Effector CD8-positive, alpha-beta T cell (primary cell): ENCODE measurements around the gene BSND.

Experiments
- DNase-seq: peaks from one replicate; lab custom pipeline; 2025; lab: John Stamatoyannopoulos, UW

BSND gene

GRCh38 chr1:55047611-55048010 is 48.9 kb downstream of the BSND start:
- no peak for DNase-seq

DNA sequence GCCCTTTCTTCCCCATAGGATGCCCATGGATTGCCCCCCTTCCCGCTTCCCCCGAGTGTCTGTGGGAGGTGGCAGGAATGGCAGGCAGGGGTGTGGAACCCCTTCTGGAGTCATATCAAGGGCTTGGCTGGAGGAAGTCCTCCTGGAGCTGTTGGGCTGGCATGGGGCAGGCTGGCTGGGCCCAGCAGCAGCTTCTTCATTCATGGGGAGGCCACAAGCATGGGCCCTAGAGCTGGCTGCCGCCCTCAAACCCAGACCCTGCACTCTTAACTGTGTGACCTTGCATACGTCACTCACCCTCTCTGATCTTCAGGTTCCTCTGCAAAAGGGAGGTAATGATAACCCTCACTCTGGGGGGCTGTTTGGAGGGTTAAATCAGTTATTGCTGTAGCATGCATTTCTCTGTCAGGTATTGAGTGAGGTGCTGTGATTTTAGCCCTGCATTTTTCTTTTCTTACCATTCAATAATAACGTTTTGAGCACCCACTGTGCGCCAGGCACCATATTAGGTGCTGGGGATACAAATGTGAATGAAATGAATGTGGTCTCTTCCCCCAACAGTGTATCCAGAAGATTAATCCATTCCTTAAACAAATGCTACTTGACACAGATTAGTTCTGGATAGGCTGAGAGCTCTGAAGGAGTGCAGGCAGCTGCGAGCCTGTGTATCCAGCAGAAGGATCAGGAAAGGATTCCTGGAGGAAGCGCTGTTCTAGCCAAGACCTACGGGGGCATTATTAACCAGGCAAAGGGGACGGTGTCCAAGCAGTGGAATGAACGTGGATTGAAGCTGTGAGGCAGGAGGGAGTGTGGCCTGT is 49.9 kb downstream of the BSND start:
- DNase-seq: no peak

DNA sequence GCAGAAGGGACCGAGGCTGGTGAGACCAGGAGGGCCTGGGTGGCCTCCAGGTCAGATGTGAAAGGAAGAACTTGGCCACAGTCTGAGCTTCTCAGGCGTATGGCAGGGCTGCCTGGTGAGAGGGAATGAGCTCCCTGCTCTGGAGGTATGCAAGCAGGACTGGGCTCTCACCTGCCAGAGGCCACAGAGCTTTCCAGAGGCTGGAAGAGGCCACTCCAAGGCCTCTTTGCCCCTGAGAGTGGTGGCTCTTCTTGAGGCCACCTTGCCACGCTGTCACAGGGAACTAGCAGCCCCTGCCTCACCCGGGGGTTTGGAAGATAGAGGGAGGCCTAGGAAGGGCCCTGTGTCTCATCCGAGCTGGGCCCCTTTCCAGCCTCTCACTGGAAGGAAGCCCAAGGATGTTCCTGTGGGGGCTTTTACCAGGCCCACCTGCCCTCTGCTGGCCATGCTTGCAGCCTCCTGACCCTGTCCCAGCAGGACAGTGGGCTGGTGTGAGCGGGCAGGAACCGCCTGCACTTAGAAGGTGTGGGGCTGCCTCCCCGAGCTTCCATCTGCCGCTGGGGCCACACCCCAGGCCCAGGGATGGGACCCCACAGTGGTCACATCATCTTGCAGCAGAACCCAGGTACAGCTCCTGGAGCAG is 50.7 kb downstream of the BSND start:
- DNase-seq: no peak

- DNase-seq: no peak
Observed at GRCh38 chr1:55049914-55050278, 51.2 kb downstream of the BSND start.

- no peak for DNase-seq
Observed at GRCh38 chr1:55050283-55050682, 51.5 kb downstream of the BSND start.

- DNase-seq: no peak
Observed at GRCh38 chr1:55051169-55051568, 52.4 kb downstream of the BSND start.

DNA sequence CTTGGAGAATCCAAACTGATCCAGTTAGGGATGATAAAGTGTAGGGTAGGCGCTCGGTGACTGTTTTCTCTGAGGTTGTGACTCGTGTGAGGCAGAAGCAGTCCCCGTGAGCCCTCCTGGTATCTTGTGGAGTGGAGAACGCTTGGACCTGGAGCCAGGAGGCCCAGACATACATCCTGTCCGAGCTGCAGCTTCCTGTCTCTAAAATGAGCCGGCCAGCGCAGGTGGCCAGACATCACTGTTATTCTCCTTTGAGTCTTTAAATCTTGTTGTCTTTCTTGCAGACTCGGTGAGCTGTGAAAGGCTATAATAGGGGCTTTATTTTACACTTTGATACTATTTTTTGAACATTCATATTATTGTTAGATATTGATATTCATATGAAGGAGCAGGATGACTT is 52.9 kb downstream of the BSND start:
- DNase-seq: no peak

- DNase-seq: no peak
Observed at GRCh38 chr1:55052221-55053142, 53.7 kb downstream of the BSND start.

DNA sequence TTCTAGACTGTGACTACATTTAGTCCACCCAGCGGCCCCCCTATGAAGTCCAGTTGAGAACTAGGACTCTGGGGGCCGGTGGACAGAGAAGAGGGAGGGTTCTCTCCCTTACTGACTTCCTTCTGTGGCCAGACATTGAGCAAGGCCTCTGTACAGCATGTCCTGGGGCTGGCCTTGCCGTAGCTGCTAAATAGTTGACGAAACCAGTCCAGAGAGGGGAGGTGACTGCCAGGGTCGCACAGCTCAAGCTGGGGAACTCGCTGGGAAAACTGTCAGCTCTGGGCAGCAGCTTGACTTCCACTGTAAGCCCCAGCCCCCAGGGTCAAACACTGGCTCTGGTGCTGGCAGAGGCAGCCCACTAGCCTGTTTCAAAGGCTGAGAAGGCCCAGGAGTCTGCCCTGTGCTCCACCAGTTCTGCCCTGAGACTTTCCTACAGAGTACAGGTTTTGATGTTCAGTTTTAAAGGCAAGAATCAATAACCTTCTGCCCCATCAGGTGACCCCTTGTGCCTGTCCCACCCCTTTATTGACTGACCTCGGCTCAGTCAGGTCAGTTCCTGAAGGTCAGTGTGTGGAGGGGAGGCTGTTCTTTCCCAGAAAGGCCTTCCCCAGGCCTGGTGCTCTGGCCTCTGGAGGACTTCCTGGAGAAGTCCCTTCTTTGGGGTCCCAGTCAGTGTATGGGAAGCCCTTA is 54.7 kb downstream of the BSND start:
- no peak for DNase-seq

- DNase-seq: no peak
Observed at GRCh38 chr1:55054396-55054795, 55.7 kb downstream of the BSND start.

GRCh38 chr1:55055084-55055882 is 56.5 kb downstream of the BSND start:
- no peak for DNase-seq

DNA sequence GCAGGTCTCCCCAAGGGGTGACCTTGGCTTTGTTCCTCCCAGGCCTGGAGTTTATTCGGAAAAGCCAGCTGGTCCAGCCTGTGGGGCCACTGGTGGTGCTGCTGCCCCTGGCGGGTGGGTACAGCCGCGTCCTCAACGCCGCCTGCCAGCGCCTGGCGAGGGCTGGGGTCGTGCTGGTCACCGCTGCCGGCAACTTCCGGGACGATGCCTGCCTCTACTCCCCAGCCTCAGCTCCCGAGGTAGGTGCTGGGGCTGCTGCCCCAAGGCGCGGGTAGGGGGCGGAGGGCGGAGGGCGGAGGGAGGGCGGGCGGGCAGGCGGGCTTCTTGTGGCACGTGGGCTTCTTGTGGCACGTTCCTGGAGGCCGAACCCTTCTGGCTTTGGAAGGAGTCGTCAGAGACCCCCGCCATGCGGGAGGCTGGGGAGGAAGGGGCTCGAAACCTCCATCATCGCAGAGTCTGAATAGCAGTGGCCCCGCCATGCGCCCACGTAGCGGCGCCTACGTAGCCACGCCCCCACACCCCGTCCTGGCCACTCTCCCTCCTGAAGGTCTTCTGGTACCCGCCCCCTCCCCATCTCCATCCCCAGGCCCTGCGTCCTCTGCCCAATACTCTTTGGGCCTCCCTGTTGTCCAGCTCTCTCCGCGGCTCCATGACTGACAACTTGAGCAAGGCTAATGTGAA is 57.4 kb downstream of the BSND start:
- no peak for DNase-seq

GRCh38 chr1:55056632-55056992 is 57.9 kb downstream of the BSND start:
- no peak for DNase-seq

DNA sequence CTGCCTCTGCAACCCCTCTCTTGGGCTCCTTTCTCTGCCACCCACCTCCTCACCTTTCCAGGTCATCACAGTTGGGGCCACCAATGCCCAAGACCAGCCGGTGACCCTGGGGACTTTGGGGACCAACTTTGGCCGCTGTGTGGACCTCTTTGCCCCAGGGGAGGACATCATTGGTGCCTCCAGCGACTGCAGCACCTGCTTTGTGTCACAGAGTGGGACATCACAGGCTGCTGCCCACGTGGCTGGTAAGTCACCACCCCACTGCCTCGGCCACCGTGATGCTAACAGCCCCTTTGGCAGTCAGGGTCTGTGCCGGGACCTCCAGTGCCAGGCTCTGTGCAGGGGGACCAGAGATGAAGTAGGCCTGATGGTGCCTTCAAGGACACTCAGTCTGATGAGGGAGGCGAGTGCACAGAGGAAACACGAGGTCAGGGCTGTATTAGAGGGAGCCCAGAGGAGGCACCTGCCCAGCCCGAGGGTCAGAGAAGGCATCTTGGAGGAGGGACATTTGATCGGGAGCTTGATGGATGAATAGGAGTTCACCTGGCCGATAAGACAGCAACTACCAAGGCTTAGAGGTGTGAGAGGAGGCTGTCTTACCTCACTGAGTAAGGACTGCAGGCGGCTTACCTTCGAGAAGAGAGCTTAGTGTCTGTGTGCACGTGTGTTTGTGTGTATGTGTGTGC is 58.7 kb downstream of the BSND start:
- DNase-seq: no peak

GRCh38 chr1:55057956-55058298 is 59.2 kb downstream of the BSND start:
- no peak for DNase-seq

DNA sequence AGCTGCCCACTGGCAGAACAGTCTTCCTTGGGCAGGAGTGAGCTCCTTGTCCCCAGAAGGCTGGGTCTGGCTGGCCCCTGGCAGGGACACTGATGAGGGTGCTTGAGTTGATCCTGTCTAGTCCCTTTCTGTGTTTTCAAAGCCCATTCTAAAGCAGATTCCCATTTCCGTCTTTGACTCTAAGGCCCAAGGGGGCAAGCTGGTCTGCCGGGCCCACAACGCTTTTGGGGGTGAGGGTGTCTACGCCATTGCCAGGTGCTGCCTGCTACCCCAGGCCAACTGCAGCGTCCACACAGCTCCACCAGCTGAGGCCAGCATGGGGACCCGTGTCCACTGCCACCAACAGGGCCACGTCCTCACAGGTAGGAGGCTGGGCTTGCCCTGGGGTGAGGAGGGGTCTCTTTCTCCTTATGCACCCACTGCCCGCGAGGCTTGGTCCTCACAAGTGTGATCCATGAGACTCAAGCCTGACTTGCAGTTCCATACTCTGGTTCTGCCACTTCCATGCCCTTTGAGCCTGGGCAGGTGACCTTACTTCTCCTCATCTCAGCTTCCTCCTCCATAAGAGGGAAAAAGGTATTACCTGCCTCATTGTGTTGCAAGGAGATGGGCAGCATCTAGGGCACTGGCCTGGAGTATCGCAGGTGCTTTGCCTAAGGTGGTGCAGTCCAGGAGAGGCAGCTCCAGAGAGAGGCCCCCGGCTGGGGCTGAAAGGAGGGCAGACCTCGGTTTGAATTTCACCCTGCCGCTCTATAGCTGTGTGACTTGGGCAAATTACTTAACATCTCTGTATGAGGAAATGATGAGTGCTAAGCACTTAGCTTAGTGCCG is 60.8 kb downstream of the BSND start:
- DNase-seq: no peak

GRCh38 chr1:55060133-55060999 is 61.6 kb downstream of the BSND start:
- no peak for DNase-seq

GRCh38 chr1:55061000-55061705 is 62.4 kb downstream of the BSND start:
- DNase-seq: no peak
